ENCODE results near the gene TNP2. TPM values are rescaled to one million over a fixed set of nuclear protein-coding genes. Genes with fewer than 3 reads are reported as not detected.

Gene TNP2
- total RNA-seq, 1 experiment from 2014 or later, result not detected

DNA sequence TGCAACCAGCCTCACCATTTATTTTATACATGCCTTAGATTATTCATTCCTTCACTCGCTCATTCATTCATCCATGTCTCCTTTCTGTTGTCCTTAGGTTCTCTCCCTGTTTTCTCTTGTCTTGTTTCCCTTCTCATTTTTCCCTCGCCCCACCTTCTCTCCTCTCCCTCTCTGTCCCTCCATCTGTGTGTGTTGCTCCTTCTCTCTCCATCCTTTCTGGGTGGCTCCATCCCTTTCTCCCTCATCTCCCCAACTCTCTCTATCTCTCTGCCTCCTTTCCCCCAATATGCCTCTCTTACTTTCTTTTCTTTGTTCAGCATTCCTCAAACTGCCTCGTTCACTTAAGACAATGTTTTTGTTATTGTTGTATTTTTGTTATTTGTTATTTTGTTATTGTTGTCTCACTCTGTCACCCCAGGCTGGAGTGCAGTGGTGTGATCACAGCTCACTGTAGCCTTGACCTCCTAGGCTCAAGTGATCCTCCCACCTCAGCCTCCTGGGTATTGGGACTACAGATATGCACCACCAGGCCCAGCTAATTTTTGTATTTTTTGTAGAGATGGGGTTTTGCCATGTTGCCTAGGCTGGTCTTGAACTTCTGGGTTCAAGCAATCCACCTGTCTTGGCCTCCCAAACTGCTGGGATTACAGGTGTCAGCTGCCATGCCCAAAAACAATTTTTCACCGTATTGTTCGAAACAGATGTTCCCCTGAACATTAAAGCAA, 27.5 kb downstream of the TNP2 start:
- H3K27me3 ChIP-seq (ENCODE audit: control insufficient read depth, insufficient read depth, low read length), result no peaks in the 10 kb centered on the region
- POLR2A ChIA-PET, result no interaction called here
- H3K4me3 ChIP-seq (ENCODE audit: low read depth in 2 of 2, low read length in 2 of 2), result no peak overlapping the region
- no peaks in the 10 kb centered on the region for H3K4me1 ChIP-seq (ENCODE audit: control insufficient read depth, insufficient read depth, low read length)
- intact Hi-C loops (cut with micrococcal nuclease; ENCODE audit: unreplicated experiment), result no loop called here
- BruUV-seq (replicated peaks), result no TSS peak
- DNase-seq (ENCODE audit: low read depth, low spot score) (no peak), ATAC-seq (no peak)
- in situ Hi-C loops (cut with HindIII; ENCODE audit: low pct_unique_long_range_greater_than_20kb, low sequenced_read_pairs), result no loop called here
- TF ChIP-seq TCF7L2 (IDR thresholded peaks at IDR 0.05; ENCODE audit: low read depth, low read length) (no peak), SIN3A (IDR thresholded peaks at IDR 0.05; ENCODE audit: borderline replicate concordance, insufficient read depth, low read depth, low read length) (no peak), POLR2AphosphoS5 (IDR thresholded peaks at IDR 0.05; ENCODE audit: low read depth, low read length) (no peak)
- TF ChIP-seq, protein P1, sequence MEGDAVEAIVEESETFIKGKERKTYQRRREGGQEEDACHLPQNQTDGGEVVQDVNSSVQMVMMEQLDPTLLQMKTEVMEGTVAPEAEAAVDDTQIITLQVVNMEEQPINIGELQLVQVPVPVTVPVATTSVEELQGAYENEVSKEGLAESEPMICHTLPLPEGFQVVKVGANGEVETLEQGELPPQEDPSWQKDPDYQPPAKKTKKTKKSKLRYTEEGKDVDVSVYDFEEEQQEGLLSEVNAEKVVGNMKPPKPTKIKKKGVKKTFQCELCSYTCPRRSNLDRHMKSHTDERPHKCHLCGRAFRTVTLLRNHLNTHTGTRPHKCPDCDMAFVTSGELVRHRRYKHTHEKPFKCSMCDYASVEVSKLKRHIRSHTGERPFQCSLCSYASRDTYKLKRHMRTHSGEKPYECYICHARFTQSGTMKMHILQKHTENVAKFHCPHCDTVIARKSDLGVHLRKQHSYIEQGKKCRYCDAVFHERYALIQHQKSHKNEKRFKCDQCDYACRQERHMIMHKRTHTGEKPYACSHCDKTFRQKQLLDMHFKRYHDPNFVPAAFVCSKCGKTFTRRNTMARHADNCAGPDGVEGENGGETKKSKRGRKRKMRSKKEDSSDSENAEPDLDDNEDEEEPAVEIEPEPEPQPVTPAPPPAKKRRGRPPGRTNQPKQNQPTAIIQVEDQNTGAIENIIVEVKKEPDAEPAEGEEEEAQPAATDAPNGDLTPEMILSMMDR (IDR thresholded peaks at IDR 0.05), result no peak
- TF ChIP-seq, protein P2, sequence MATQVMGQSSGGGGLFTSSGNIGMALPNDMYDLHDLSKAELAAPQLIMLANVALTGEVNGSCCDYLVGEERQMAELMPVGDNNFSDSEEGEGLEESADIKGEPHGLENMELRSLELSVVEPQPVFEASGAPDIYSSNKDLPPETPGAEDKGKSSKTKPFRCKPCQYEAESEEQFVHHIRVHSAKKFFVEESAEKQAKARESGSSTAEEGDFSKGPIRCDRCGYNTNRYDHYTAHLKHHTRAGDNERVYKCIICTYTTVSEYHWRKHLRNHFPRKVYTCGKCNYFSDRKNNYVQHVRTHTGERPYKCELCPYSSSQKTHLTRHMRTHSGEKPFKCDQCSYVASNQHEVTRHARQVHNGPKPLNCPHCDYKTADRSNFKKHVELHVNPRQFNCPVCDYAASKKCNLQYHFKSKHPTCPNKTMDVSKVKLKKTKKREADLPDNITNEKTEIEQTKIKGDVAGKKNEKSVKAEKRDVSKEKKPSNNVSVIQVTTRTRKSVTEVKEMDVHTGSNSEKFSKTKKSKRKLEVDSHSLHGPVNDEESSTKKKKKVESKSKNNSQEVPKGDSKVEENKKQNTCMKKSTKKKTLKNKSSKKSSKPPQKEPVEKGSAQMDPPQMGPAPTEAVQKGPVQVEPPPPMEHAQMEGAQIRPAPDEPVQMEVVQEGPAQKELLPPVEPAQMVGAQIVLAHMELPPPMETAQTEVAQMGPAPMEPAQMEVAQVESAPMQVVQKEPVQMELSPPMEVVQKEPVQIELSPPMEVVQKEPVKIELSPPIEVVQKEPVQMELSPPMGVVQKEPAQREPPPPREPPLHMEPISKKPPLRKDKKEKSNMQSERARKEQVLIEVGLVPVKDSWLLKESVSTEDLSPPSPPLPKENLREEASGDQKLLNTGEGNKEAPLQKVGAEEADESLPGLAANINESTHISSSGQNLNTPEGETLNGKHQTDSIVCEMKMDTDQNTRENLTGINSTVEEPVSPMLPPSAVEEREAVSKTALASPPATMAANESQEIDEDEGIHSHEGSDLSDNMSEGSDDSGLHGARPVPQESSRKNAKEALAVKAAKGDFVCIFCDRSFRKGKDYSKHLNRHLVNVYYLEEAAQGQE (IDR thresholded peaks at IDR 0.05; ENCODE audit: insufficient read depth in 1 of 2, low read depth in 2 of 2, low read length in 1 of 2), result no peak
- no peaks in the 10 kb centered on the region for H3K9me3 ChIP-seq (ENCODE audit: control insufficient read depth, insufficient read depth, low read depth, low read length)
- CTCF ChIA-PET, result no interaction called here
- H3K27ac ChIP-seq (ENCODE audit: low read length), result no peak overlapping the region
- no peaks in the 10 kb centered on the region for H3K36me3 ChIP-seq (ENCODE audit: control insufficient read depth, insufficient read depth, low read length)

DNA sequence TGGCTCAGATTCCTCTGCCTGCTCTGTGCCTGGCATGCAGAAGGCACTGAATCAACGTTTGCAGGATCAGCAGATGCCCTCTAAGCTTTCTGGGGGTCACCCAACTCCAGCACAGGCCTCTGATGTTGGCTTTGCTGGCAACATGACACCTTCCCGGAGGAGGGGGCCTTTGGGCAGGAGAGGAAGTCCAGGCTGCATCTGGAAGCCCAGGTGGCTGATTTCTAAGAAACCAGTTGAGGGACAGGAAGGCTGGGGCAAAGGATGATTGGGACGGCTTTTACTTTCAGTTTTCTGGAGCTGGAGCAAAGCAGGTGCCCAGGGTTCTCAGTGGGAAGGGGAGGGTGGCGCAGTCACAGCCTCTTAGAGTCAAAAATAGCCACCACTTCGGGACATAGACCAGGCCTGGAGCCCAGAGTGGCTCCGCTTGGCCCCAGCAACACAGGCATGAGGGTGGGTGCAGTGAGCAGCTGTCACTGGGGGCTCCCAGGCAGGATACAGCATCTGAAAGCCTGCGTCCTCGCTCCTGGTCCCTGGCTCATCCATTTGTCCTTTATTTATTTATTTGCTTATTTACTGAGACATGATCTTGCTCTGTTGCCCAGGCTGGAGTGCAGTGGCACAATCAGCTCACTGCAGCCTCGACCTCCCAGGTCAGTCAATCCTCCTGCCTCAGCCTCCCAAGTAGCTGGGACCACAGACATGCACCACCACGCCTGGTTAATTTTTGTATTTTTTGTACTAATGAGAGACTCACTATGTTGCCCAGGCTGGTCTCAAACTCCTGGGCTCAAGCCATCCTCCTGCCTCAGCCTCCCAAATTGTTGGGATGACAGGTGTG, 28.3 kb downstream of the TNP2 start:
- POLR2A ChIA-PET, result no interaction called here
- no peak overlapping the region for H3K27ac ChIP-seq (ENCODE audit: low read length)
- H3K36me3 ChIP-seq (ENCODE audit: control insufficient read depth, insufficient read depth, low read length), result no peaks in the 10 kb centered on the region
- no TSS peak for BruUV-seq (replicated peaks)
- CTCF ChIA-PET, result no interaction called here
- no peak overlapping the region for H3K4me3 ChIP-seq (ENCODE audit: low read depth in 2 of 2, low read length in 2 of 2)
- ATAC-seq (no peak; the same call in 1 of the 2 replicates), DNase-seq (ENCODE audit: low read depth, low spot score) (no peak)
- no peaks in the 10 kb centered on the region for H3K4me1 ChIP-seq (ENCODE audit: control insufficient read depth, insufficient read depth, low read length)
- TF ChIP-seq, protein P1 (IDR thresholded peaks at IDR 0.05), result no peak
- TF ChIP-seq SIN3A (IDR thresholded peaks at IDR 0.05; ENCODE audit: borderline replicate concordance, insufficient read depth, low read depth, low read length), result no peak
- TF ChIP-seq, protein P2 (IDR thresholded peaks at IDR 0.05; ENCODE audit: insufficient read depth in 1 of 2, low read depth in 2 of 2, low read length in 1 of 2), result no peak
- TF ChIP-seq POLR2AphosphoS5 (IDR thresholded peaks at IDR 0.05; ENCODE audit: low read depth, low read length), result no peak
- TF ChIP-seq TCF7L2 (IDR thresholded peaks at IDR 0.05; ENCODE audit: low read depth, low read length), result no peak
- H3K9me3 ChIP-seq (ENCODE audit: control insufficient read depth, insufficient read depth, low read depth, low read length), result no peaks in the 10 kb centered on the region
- H3K27me3 ChIP-seq (ENCODE audit: control insufficient read depth, insufficient read depth, low read length), result no peaks in the 10 kb centered on the region
- intact Hi-C loops (cut with micrococcal nuclease; ENCODE audit: unreplicated experiment) (no loop called here), in situ Hi-C loops (cut with HindIII; ENCODE audit: low pct_unique_long_range_greater_than_20kb, low sequenced_read_pairs) (no loop called here)

Measured in Panc1 (cell line).